Activated T-helper 17 cell treated with anti-CD3 and anti-CD28 coated beads, Interleukin-2, amount 50 U/mL, for 72 hours (primary cell): ENCODE measurements around the gene ZNF30. TPM values are rescaled to one million over a fixed set of nuclear protein-coding genes. Genes with fewer than 3 reads are reported as not detected.
A peak's percentile ranks its signal among the peaks of the same experiment; 100 is the strongest.
"Not testable (repeated sequence)": the region's sequence is repeated elsewhere in the genome, so short reads cannot be mapped to it uniquely, and the experiment has no call there.

Experiments used
- ATAC-seq: fragments of 150-1000 bp; cut with Tn5 transposase; replicated peaks from 2 replicates; pipeline ENCODE4 v1.10.0; 2021; ENCODE audit warnings: mild to moderate bottlenecking, moderate library complexity
- H3K27ac Mint-ChIP-seq: one replicate; pipeline ENCODE4 v1.8.0; 2022; ENCODE audit warnings: mixed read lengths
- H3K27me3 Mint-ChIP-seq: one replicate; pipeline ENCODE4 v1.8.0; 2022; ENCODE audit warnings: mixed read lengths
- H3K36me3 Mint-ChIP-seq: one replicate; pipeline ENCODE4 v1.8.0; 2022; ENCODE audit warnings: low read depth, mild to moderate bottlenecking, mixed read lengths
- H3K4me1 Mint-ChIP-seq: one replicate; pipeline ENCODE4 v1.8.0; 2022; ENCODE audit warnings: mixed read lengths
- H3K4me3 Mint-ChIP-seq: one replicate; pipeline ENCODE4 v1.8.0; 2022; ENCODE audit warnings: mild to moderate bottlenecking, mixed read lengths
- H3K9me3 Mint-ChIP-seq: one replicate; pipeline ENCODE4 v1.8.0; 2022; ENCODE audit warnings: mixed read lengths
- total RNA-seq, 2 donors: library from RNA; stranded (reverse); gene quantifications; one replicate each; pipeline ENCODE4 v1.2.3, GENCODE V29; 2022

The ZNF30 gene
- total RNA-seq, 2 donors from 2014 or later: 2.7 to 3.3 TPM

GRCh38 chr19:34989298-34989697, 62.6 kb downstream of the ZNF30 start:
- no peaks in the 10 kb centered on the region for H3K27me3 Mint-ChIP-seq
- peak overlapping the region; percentile 85 for H3K27ac Mint-ChIP-seq
- peak; percentile 25 for ATAC-seq
- H3K4me3 Mint-ChIP-seq: peak overlapping the region; percentile 70
- peaks cover 36% of the 10 kb centered on the region for H3K4me1 Mint-ChIP-seq
- H3K36me3 Mint-ChIP-seq: peaks cover 7% of the 10 kb centered on the region
- no peaks in the 10 kb centered on the region for H3K9me3 Mint-ChIP-seq

- H3K9me3 Mint-ChIP-seq: no peaks in the 10 kb centered on the region
- peaks cover 7% of the 10 kb centered on the region for H3K36me3 Mint-ChIP-seq
- peak; percentile 84 for ATAC-seq
- H3K4me3 Mint-ChIP-seq: peak overlapping the region; percentile 70
- H3K4me1 Mint-ChIP-seq: peaks cover 29% of the 10 kb centered on the region
- H3K27me3 Mint-ChIP-seq: no peaks in the 10 kb centered on the region
- H3K27ac Mint-ChIP-seq: peak overlapping the region; percentile 85
Observed at GRCh38 chr19:34990578-34991192, 64.0 kb downstream of the ZNF30 start.

- peak overlapping the region; percentile 85 for H3K27ac Mint-ChIP-seq
- peak overlapping the region; percentile 70 for H3K4me3 Mint-ChIP-seq
- no peaks in the 10 kb centered on the region for H3K9me3 Mint-ChIP-seq
- peaks cover 7% of the 10 kb centered on the region for H3K36me3 Mint-ChIP-seq
- H3K4me1 Mint-ChIP-seq: peaks cover 25% of the 10 kb centered on the region
- no peaks in the 10 kb centered on the region for H3K27me3 Mint-ChIP-seq
- ATAC-seq: peak; percentile 22
Observed at GRCh38 chr19:34991542-34992333, 65.0 kb downstream of the ZNF30 start.

GRCh38 chr19:34992582-34992981, 65.9 kb downstream of the ZNF30 start:
- H3K27me3 Mint-ChIP-seq, H3K9me3 Mint-ChIP-seq, H3K36me3 Mint-ChIP-seq, ATAC-seq: not testable (repeated sequence)
- Mint-ChIP-seq H3K4me3 (peak overlapping the region; percentile 70), H3K4me1 (peaks cover 33% of the 10 kb centered on the region), H3K27ac (peak overlapping the region; percentile 85)

GRCh38 chr19:34994286-34994642, 67.6 kb downstream of the ZNF30 start:
- Mint-ChIP-seq H3K27me3 (no peaks in the 10 kb centered on the region), H3K4me3 (no peak overlapping the region), H3K36me3 (peaks cover 7% of the 10 kb centered on the region), H3K27ac (no peak overlapping the region), H3K4me1 (peaks cover 39% of the 10 kb centered on the region), H3K9me3 (no peaks in the 10 kb centered on the region)
- no peak for ATAC-seq

Other genes starting within 250 kb of the ZNF30 start
- under 1 TPM; 0.35 to 0.71 TPM for gene SCGB2B2, start 249.7 kb upstream of the ZNF30 start, total RNA-seq
- gene ZNF302, start 249.2 kb upstream of the ZNF30 start, total RNA-seq: 10 to 100 TPM in 1 of 2 donors, 1 to 10 TPM in 1; 7.7 to 11.7 TPM
- 1 to 10 TPM; 2.4 to 2.6 TPM for gene ZNF181, start 192.7 kb upstream of the ZNF30 start, total RNA-seq
- 1 to 10 TPM; 3.1 to 3.4 TPM for gene ZNF599, start 153.7 kb upstream of the ZNF30 start, total RNA-seq
- 1 to 10 TPM; 7.6 to 7.9 TPM for gene ZNF792, start 37.3 kb downstream of the ZNF30 start, total RNA-seq
- gene GRAMD1A, start 73.4 kb downstream of the ZNF30 start, total RNA-seq: 100 to 1,000 TPM; 123 to 183 TPM
- gene SCN1B, start 103.6 kb downstream of the ZNF30 start, total RNA-seq: 1 to 10 TPM in 1 of 2 donors, under 1 TPM in 1; 0.97 to 3.1 TPM
- gene HPN, start 114.8 kb downstream of the ZNF30 start, total RNA-seq: under 1 TPM in 1 of 2 donors, not detected in 1; 0.48 TPM
- gene FXYD3, start 188.9 kb downstream of the ZNF30 start, total RNA-seq: not detected
- 1 to 10 TPM in 1 of 2 donors, not detected in 1; 1.9 TPM for gene LGI4, start 208.2 kb downstream of the ZNF30 start, total RNA-seq
- under 1 TPM; 0.54 to 0.93 TPM for gene FXYD1, start 211.9 kb downstream of the ZNF30 start, total RNA-seq
- 1 to 10 TPM in 1 of 2 donors, under 1 TPM in 1; 0.40 to 1.4 TPM for gene FXYD7, start 216.4 kb downstream of the ZNF30 start, total RNA-seq
- gene FXYD5, start 227.8 kb downstream of the ZNF30 start, total RNA-seq: 100 to 1,000 TPM; 214 to 257 TPM